SK-N-SH treated with all-trans-retinoic acid at 6 μM for 48 hours (cell line): Measurements from ENCODE around the gene CAMK2B.

ENCODE experiments used
- ARNTL ChIP-seq: fragments of 450-650 bp; formaldehyde crosslinking; IDR thresholded peaks from 2 replicates; pipeline ENCODE4 v1.5.0; 2020; ENCODE audit warnings: low read depth, mild to moderate bottlenecking, moderate library complexity, borderline replicate concordance
- ESRRG ChIP-seq: fragments of 250-450 bp; sonication (Bioruptor Pico); IDR thresholded peaks from 2 replicates; pipeline ENCODE4 v1.6.1; 2021; ENCODE audit warnings: mild to moderate bottlenecking
- OSR1 ChIP-seq: fragments of 250-450 bp; sonication (Bioruptor Pico); IDR thresholded peaks from 2 replicates; pipeline ENCODE4 v1.8.0; 2022; ENCODE audit warnings: moderate library complexity, mild to moderate bottlenecking, inconsistent platforms
- ZFP3 ChIP-seq: fragments of 250-450 bp; sonication (Bioruptor Pico); IDR thresholded peaks from 2 replicates; pipeline ENCODE4 v1.5.0; 2020; ENCODE audit warnings: mild to moderate bottlenecking, moderate library complexity
- ZNF565 ChIP-seq: fragments of 450-650 bp; formaldehyde crosslinking; conservative IDR thresholded peaks from 2 replicates; pipeline ENCODE4 v1.5.0; 2020; ENCODE audit warnings: low read depth, mild to moderate bottlenecking, moderate library complexity

- TF ChIP-seq ESRRG (CRISPR knock-in tag), result no peak
- TF ChIP-seq ARNTL (CRISPR knock-in tag), result no peak
- TF ChIP-seq OSR1 (CRISPR knock-in tag), result no peak
- TF ChIP-seq ZFP3, result no peak; the same call in 1 of the 2 replicates
- no peak for TF ChIP-seq ZNF565
These were observed 67.6 kb downstream of the CAMK2B start for GRCh38 chr7:44257618-44258422.
